K562 (cell line): Measurements from ENCODE around the gene DTNB. TPM values are rescaled to one million over a fixed set of nuclear protein-coding genes. Genes with fewer than 3 reads are reported as not detected.

Experiments
- ATAC-seq: fragments of 200-7000 bp; cut with Tn5 transposase; 3 replicates; pipeline ENCODE4 v1.9.1; 2020; ENCODE audit warnings: moderate library complexity
- BruUV-seq: library from RNA; stranded (reverse); fragments of 400-500 nt; replicated peaks from 2 replicates; lab custom pipeline; 2021; lab: Mats Ljungman, UMichigan
- CTCF ChIA-PET: fragments of 300-600 bp; formaldehyde crosslinking; extraction: SDS; loops from one replicate; lab custom pipeline; 2021; ENCODE audit warnings: low intra/inter-chr PET ratio; lab: Yijun Ruan, JAX
- POLR2A ChIA-PET: fragments of 300-600, 350-650 bp; sonication (Branson Sonifier 250); formaldehyde crosslinking; extraction: SDS; loops from one replicate; lab custom pipeline; 2021; ENCODE audit warnings: antibody characterized with exemption, inconsistent platforms; lab: Yijun Ruan, JAX
- DNase-seq, 4 experiments: peaks; one replicate each; pipeline versions ENCODE4 v3.0.0 to v3.0.0-alpha.2; 2011 to 2018; ENCODE audit warnings: low spot score in 3 of 4, mixed read lengths in 3 of 4; ENCODE audit errors: extremely low read depth in 1 of 4
- FAIRE-seq: peaks from 2 replicates; lab custom pipeline; 2011; peaks lifted over from hg19 to GRCh38; lab: Jason Lieb, UNC
- H2AFZ ChIP-seq: 2 replicates; pipeline ENCODE4 v1.6.0; 2011; ENCODE audit warnings: low read depth, low read length, control low read depth, inconsistent platforms
- H3K27ac ChIP-seq: fragments of 200-600 bp; 3 replicates; pipeline ENCODE4 v1.8.0; 2011; ENCODE audit warnings: low read depth, mild to moderate bottlenecking, control low read depth, inconsistent platforms, low read length, moderate library complexity, mixed read lengths; ENCODE audit errors: extremely low read depth
- H3K27me3 ChIP-seq, 2 experiments: fragments of 300-600 bp in 1 of 2; 2 replicates in 1 of 2; 3 replicates in 1 of 2; pipeline versions ENCODE4 v1.6.0 to v1.8.0; 2011; ENCODE audit warnings: inconsistent platforms in 2 of 2, low read length in 2 of 2, mild to moderate bottlenecking in 1 of 2, mixed read lengths in 1 of 2, moderate library complexity in 1 of 2; ENCODE audit not compliant: control insufficient read depth in 2 of 2, insufficient read depth in 2 of 2
- H3K36me3 ChIP-seq: fragments of 300-600 bp; 3 replicates; pipeline ENCODE4 v1.8.0; 2011; ENCODE audit warnings: mild to moderate bottlenecking, low read length, inconsistent platforms; ENCODE audit not compliant: control insufficient read depth, insufficient read depth
- H3K4me1 ChIP-seq, 2 experiments: fragments of 200-600 bp in 1 of 2; replicated peaks in 1 of 2; 2 replicates in 1 of 2; 3 replicates in 1 of 2; pipeline versions ENCODE4 v1.5.1 to v1.8.0; 2011; ENCODE audit warnings: inconsistent platforms in 2 of 2, low read length in 2 of 2, mild to moderate bottlenecking in 1 of 2, mixed read lengths in 1 of 2, moderate library complexity in 1 of 2; ENCODE audit not compliant: control insufficient read depth in 2 of 2, insufficient read depth in 2 of 2
- H3K4me2 ChIP-seq: 2 replicates; pipeline ENCODE4 v1.6.1; 2011; ENCODE audit warnings: low read length, control low read depth, inconsistent platforms, mixed read lengths; ENCODE audit not compliant: insufficient read depth
- H3K4me3 ChIP-seq: fragments of 200-600 bp; sonication (generic), shearing (Covaris generic); 2 replicates; pipeline ENCODE4 v1.5.1; 2016; ENCODE audit warnings: control low read depth, inconsistent platforms
- H3K79me2 ChIP-seq: fragments of 200-600 bp; 3 replicates; pipeline ENCODE4 v1.8.0; 2011; ENCODE audit warnings: low read length, inconsistent platforms; ENCODE audit not compliant: control insufficient read depth, insufficient read depth
- H3K9ac ChIP-seq, 2 experiments: 2 replicates each; pipeline versions ENCODE4 v1.6.0 to v1.6.1; 2011; ENCODE audit warnings: low read depth in 2 of 2, low read length in 2 of 2, control low read depth in 1 of 2, inconsistent platforms in 1 of 2, mild to moderate bottlenecking in 1 of 2, mixed read lengths in 1 of 2; ENCODE audit not compliant: insufficient read depth in 1 of 2
- H3K9me1 ChIP-seq: one replicate; pipeline ENCODE4 v1.6.0; 2011; ENCODE audit warnings: inconsistent platforms, mild to moderate bottlenecking, low read length, moderate library complexity; ENCODE audit not compliant: control insufficient read depth, insufficient read depth
- H3K9me3 ChIP-seq: replicated peaks from 2 replicates; pipeline ENCODE4 v1.5.1; 2011; ENCODE audit warnings: low read depth, low read length, inconsistent platforms; ENCODE audit not compliant: control insufficient read depth, insufficient read depth
- H4K20me1 ChIP-seq: replicated peaks from 2 replicates; pipeline ENCODE4 v1.6.1; 2011; ENCODE audit warnings: low read length, inconsistent platforms, mixed read lengths; ENCODE audit not compliant: control insufficient read depth, insufficient read depth
- BCOR ChIP-seq: fragments of 450-650 bp; IDR thresholded peaks from 2 replicates; pipeline ENCODE4 v1.6.1; 2016
- RBFOX2 ChIP-seq: fragments of 200-400 bp; formaldehyde crosslinking; IDR thresholded peaks from 2 replicates; pipeline ENCODE4 v1.6.1; 2017; ENCODE audit warnings: low read depth, mild to moderate bottlenecking, low read length, moderate library complexity
- WGBS: fragments of 100-300 bp; shearing (Covaris generic); methylation state at CpG from one replicate; pipeline ENCODE4 v1.1.6; 2016; ENCODE audit warnings: low coverage, mixed read lengths; ENCODE audit not compliant: insufficient coverage; ENCODE audit errors: missing lambda C conversion rate; 5-methylcytosine and 5-hydroxymethylcytosine counted together
- in situ Hi-C: fragments of 300-500 bp; cut with MboI; formaldehyde crosslinking; loops from 4 replicates; pipeline ENCODE4 v1.15.0; 2018; ENCODE audit warnings: inconsistent platforms, mixed read lengths
- intact Hi-C: fragments of 100-400 bp; cut with micrococcal nuclease; formaldehyde crosslinking; loops from 2 replicates; pipeline ENCODE4 v1.14.2; 2022
- polyA plus RNA-seq, 8 experiments: library from polyadenylated mRNA; depleted of rRNA in 4 of 8; stranded (reverse) in 5 of 8; unstranded in 3 of 8; fragments of >200 nt; fragmentation: Nextera tagmentation in 2 of 8; fragmentation: Illumina TruSeq in 1 of 8; extraction: Ambion mirVana in 2 of 8; extraction: Trizol in 1 of 8; gene quantifications; 2 replicates each; pipeline versions ENCODE4 v1.2.1 to v1.2.3, GENCODE V29; 2011 to 2014; ENCODE audit warnings: inconsistent platforms in 1 of 8, missing spikeins in 1 of 8
- total RNA-seq, 7 experiments: library from RNA; depleted of rRNA in 6 of 7; stranded (reverse); fragments of >200 nt in 6 of 7; fragmentation: Illumina TruSeq in 2 of 7; extraction: Trizol in 2 of 7; gene quantifications; 2 replicates each; pipeline versions ENCODE4 v1.2.1 to v1.2.3, GENCODE V29; 2011 to 2021; ENCODE audit warnings: low replicate concordance in 1 of 7
- TF ChIP-seq, protein P1 (sequence below): sonication (generic); formaldehyde crosslinking; IDR thresholded peaks from 2 replicates; pipeline ENCODE4 v1.8.1; 2023; ENCODE audit warnings: mild to moderate bottlenecking, missing genetic modification reagents

Gene DTNB
- total and polyA plus RNA-seq, 9 of the 15 experiments (the other 6 are each of a cell fraction or from before 2014, with no cell fraction given): 0.18 to 2.0 (median 0.77) TPM; not detected in 2

DNA sequence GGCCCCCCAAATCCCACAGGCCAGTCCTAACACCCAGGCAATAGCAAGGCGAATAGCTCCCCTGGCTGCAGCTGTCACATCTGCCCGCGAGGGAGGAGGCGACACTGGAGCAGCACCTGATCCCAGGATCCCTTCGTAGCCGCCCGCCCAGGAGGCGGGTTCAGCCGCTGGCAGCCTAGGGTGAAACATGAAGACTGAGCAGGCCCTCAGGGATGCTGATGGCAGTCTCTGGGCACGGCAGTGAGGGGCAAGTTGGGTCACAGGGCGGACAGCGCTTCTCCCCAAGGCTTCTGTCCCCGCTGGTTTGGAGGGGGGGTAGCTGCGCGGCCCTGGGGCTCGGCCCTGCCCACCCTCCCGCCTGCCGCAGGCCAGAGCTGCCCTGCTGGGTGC lies 333.6 kb downstream of the DTNB start:
- TF ChIP-seq RBFOX2 (0 out of 2 replicates have a peak, but pooled peaks have one; percentile 15), BCOR (no peak)
- TF ChIP-seq, protein P1, sequence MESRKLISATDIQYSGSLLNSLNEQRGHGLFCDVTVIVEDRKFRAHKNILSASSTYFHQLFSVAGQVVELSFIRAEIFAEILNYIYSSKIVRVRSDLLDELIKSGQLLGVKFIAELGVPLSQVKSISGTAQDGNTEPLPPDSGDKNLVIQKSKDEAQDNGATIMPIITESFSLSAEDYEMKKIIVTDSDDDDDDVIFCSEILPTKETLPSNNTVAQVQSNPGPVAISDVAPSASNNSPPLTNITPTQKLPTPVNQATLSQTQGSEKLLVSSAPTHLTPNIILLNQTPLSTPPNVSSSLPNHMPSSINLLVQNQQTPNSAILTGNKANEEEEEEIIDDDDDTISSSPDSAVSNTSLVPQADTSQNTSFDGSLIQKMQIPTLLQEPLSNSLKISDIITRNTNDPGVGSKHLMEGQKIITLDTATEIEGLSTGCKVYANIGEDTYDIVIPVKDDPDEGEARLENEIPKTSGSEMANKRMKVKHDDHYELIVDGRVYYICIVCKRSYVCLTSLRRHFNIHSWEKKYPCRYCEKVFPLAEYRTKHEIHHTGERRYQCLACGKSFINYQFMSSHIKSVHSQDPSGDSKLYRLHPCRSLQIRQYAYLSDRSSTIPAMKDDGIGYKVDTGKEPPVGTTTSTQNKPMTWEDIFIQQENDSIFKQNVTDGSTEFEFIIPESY (CRISPR knock-in tag): peak; percentile 32; the same call in 1 of the 2 replicates
- peaks cover 39 to 63% of the 10 kb centered on the region in 2 experiments for H3K27me3 ChIP-seq
- FAIRE-seq (no peak), DNase-seq (no peak), ATAC-seq (no peak)
- intact Hi-C loops (no loop called here), in situ Hi-C loops (no loop called here)
- no peaks in the 10 kb centered on the region for H3K9me3 ChIP-seq
- no peak overlapping the region for H3K4me2 ChIP-seq
- ChIA-PET CTCF (no interaction called here), POLR2A (interaction anchor here (0.7 to 1.6 kb wide), 3 partner anchors 13 to 30 kb away, joined by 3 to 4 read pairs (median 4); no protein-coding TSS in a partner anchor)
- no peaks in the 10 kb centered on the region for H3K79me2 ChIP-seq
- H3K4me1 ChIP-seq: peaks cover 0 to 27% of the 10 kb centered on the region in 2 experiments; a peak in 4 of 5 replicates
- no peak overlapping the region for H3K27ac ChIP-seq
- H2AFZ ChIP-seq: no peak overlapping the region
- H4K20me1 ChIP-seq: peaks cover 30% of the 10 kb centered on the region
- peaks cover 3% of the 10 kb centered on the region for H3K9me1 ChIP-seq
- H3K9ac ChIP-seq: no peak overlapping the region
- no TSS peak for BruUV-seq
- 32% methylated on average over 13 of the region's 18 CpGs for WGBS
- no peaks in the 10 kb centered on the region for H3K36me3 ChIP-seq
- H3K4me3 ChIP-seq: no peak overlapping the region
